Activated T-cell treated with anti-CD3 and anti-CD28 coated beads for 24 hours (primary cell): ENCODE results near the gene LTB4R.

ENCODE experiments used
- DNase-seq: peaks from one replicate; pipeline ENCODE4 v3.0.0-alpha.2; 2020; ENCODE audit warnings: low read depth

LTB4R gene

DNA sequence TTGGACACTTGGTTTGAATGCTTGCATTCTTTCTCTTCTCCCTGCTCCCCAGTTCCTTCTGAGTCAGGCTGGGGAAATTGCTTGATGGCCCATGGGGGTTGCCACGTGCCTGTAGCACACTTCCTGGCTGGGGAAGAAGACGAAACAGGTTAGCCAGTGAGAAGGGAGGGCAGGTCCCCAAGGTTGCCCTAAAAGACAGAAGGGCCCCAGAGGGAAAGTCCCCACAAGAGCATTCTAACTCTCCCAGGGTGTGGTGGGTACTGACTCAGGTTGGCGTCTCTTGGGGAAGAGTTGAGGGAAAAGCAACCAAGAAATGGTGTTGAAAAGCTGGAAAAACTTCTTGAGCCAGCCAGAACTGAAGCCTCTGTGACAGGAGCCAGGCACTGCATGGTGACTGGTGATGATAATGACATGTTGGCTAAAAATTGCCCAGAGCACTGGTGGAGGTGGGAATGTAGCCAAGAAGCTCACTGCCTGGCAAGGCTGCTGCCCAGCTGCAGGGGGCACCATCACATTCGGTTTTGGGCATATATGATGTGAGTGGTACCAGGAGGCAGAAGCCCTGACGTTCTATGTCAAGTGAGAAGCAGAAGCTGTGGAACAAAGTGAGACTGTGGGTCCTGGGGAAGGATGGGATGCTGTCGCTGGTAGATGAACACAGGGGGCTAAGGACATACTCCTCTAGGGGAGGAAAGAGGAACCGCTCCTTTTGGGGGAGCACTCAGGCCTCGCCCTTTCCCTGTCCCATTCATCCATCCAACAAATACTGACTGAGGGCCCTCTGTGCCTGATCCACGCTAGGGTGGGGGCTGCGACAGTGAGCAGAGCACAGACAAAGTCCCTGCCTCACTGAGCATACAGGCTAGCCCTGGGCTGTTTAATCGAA lies 31.8 kb upstream of the LTB4R start:
- peak; percentile 45 for DNase-seq

DNA sequence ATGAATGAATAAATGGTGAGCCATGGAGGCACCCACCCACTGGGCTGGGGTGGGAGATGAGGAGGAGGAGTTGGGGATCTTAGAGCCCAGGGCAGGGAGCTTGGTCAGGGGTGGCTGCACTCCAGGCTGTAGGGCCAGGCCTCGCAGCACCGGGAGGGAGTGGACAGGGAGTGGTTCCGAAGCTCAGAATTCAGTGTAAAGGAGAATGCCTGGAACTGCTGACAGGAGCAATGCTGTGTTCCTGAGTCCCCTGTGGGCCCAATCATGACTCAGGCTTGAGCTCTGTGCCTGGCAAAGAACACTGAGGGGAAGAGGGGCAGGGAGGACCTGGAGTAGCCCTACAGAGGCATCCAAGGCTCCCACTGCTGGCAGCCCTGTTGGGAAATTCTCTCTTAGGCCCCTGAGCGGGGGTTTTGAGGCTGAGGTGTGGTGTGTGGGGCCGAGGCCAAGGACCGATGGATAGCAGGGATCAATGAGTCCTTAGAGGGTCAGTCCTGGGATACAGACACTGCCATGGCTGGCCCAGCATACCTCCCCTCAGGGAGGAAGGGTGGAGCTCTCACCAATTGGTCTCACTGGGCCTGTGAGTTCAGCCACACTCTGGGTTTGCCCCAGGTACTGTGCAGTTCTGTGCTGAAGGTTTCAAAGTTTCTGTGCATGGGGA lies 30.4 kb upstream of the LTB4R start:
- DNase-seq: no peak

DNA sequence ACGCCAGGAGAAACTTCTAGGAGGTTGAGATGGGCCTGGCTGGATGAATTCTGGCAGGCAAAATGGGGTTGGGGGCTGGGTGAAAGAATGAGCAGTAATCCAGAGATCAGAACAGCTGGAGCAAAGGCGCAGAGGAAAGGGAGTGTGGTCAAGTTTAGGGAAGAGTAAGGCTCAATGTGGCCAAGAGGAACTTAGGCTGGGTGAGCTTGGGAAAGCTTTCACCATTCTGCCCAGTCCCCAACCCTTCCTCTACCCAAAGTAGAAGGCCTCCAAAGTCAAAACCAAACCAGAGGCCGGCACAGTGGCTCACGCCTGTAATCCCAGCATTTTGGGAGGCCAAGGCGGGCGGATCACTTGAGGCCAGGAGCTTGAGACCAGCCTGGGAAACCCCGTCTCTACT lies 29.7 kb upstream of the LTB4R start:
- DNase-seq: no peak

DNA sequence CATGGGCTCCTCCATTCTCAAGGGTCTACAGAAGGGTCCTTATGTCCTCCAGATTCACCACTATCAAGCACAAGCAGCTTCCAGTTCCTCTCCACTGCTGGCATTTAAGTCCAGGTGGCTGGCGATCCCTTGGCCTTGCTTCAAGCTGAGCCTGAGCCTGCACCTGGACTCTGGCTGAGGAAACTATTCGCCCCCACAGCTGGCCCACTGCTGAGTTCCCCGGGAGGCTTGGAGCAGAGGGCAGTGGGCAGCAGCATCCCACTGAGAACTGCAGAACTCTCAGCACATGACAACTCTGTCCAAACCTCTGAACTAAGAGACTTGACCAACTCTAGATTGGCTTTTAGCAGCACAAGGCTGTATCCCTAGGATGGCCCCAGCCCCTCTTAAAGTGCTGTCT lies 28.6 kb upstream of the LTB4R start:
- no peak for DNase-seq

DNA sequence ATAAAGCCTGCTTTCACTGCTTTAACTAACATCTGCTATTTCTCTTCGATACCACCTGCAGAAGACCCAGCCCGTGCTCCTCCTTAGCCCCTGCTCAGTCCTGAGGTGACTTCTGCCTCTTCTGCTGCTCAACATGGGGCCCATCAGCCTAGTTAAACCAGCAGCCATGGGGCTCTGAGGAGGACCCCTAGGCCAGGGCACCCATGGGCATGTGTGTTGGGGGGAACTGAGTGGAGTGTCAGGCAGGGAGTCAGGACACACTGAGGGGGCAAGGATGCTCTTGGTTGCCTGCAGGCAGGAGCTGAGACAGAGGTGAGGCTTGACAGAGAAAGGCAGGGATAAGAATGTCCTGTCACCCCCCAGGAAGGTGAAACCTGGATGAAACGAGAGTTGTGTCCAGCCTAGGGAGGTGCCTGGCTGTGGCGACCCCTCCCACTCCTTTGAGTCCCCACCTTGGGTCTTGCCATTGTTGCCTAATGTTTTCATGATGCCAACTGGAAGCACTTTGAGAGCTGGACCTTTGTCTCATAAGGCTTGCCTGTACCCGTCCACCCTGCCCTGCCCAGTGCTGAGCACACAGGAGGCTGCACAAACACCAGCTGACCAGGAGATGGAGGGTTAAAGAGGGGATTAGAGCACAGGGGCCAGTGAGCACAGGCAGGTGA lies 27.4 kb upstream of the LTB4R start:
- no peak for DNase-seq

DNA sequence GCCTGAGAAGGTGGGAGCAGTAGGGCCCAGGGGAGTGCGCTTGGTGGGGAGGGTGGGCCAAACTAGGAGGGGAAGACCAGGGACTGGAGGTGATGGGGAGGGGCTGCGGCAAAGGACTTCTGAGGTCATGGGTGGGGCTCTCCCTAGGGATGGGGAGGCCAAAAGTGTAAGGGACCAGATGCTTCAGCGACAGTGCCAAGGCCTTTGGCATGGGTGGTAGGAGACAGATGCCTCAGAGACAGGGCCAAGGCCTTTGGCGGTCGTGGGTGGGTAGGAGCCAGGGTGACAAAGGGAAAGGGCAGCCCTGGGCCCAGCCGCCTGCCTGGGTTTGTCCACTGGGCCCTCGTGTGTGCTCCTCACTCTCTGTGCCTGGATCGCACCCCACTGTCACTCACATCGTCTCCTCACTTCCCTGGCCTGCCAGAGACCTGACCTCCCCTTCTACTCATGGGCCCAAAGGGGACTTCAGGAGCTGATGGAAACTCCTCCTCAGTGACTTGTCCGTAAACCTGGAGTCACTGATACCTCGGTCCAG lies 26.7 kb upstream of the LTB4R start:
- no peak for DNase-seq

DNA sequence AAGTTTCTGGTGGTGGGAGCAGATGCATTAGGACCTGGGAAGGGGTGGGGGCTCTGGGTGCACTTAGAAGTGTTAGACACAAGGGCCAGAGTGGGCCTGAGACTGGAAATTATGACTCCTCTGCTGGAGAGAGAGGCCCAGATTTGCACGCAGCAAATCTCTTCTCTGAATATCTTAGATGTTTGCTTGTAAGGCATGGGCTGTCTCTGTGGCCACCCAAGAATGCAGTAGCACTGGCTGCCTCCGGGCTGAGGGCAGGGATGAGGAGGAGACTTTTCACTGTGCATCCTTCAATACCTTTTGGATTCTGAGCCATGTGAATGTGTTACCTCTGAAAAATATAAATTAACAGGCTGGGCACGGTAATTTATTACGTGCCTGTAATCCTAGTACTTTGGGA lies 26.0 kb upstream of the LTB4R start:
- DNase-seq: no peak

DNA sequence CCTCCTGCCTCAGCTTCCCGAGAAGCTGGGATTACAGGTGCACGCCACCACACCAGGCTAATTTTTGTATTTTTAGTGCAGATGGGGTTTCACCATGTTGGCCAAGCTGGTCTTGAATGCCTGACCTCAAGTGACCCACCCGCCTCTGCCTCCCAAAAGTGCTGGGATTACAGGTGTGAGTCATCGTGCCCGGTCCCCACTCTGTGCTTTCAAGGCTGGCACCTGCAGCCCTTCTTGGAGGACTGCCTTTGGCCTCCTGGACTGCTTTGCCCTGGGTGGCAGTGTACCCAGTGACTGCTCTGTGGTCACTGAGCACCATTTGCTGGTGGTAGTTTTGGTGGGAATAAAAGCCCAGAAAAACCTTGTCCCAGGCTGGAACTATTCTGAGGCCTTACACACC lies 24.3 kb upstream of the LTB4R start:
- DNase-seq: no peak

DNA sequence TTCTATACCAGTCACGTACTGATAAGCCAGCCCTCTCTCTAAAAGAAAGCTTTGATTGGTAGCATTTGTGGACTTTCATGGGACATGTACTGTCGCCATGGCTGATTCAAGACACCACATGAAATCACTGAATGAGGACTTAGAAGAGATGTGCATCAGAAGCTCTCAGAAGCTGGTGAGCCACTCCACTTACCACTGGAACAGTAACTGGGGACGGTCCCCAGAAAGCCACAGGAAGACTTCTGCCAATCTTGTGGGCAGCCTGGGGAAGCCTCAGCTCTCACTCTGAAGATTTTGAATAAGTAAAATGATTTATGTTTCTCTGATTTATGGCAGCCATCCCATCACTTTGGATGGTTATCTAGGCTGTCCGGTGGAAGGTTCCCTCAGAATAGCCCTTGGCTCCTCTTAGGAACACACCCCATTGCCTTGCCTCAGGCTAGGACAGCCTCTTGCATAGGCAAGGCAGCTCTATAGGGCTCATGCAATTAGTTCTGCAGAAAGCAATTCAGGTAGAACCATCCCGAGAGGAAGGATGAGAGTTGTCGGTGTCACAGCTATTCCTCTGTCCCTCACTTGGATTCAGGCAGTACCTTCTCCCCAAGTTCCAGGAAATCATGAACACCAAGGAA lies 21.5 kb upstream of the LTB4R start:
- peak; percentile 56 for DNase-seq

DNA sequence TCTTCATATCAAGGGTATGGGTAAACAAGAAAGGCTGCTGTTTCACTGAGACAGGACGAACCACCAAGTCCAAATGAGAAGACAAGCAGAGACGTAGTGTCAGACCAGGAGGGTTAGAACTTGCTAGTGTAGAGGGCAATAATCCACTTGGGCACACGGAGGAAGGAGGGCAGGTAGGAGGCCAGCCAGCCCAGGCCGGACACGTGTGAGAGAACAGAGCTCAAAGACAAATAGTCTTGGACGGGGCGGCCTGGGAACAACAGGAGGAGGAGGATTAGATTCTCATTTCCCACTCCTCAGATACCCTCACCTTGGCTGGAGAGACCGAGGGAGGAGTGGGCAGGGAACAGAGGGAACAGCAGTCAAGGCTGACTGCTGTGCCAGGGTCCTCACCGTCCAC lies 20.6 kb upstream of the LTB4R start:
- DNase-seq: no peak

DNA sequence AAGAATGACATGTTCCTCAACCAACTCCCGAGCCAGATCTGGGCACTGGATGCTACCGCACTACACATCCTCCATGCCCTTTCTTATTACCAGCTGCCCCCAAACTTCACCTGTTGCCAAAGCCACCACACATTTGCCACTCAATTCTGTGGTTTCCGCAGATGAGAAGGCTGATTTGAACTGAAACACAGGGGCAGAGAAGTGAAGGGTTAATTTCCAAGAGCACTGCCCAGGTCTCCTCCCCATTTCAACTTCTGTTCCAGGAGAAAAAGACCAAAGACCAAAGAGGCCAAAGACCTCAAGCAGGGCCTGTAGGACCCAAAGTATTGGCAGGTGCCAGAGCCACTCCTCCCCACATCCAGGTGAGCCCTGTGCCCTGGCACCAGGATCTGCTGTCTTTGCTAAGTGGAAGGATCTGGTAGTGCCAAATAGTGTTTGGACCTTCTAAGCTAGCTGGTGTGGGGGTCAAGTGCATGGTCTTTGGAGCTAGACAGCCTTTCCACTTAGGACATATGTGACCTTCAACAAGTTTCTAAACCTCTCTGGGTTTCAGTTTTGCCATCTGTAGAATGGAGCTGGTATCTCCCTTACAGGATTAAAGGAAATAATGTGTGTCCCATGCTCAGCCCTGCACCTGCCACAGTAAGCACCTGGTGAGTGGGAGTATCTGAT lies 19.7 kb upstream of the LTB4R start:
- no peak for DNase-seq

DNA sequence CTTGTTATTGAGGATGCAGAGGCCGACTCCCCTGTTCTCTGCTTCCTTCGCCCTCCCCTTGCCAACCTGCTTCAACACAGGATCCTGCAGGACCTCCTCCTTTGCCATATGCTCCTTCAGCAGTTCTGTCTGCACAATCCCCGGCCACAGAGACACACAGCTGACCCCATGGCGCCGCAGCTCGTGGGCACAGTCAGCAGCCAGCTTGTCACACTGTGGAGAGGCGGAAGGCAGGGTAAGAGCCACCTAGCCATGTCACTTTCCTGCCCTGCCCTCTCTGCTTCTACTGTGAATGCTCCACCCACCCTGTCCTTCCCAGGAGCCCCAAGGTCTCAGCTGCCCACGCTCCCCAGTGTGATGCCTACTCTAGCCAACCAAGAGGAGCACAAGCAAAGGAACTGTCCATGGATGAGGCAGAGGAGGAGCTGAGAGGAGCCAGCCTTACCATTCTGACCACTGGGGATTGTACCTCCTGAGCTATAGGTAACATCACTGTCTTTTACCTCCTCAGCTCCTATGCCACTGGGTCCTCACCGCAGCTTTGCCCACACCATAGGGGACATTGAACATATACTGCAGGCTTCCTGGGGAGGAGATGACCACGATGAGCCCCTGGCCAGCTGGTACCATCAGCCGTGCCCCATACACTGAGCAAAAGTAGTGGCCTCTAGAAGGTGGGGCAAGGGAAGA lies 19.0 kb upstream of the LTB4R start:
- DNase-seq: no peak

DNA sequence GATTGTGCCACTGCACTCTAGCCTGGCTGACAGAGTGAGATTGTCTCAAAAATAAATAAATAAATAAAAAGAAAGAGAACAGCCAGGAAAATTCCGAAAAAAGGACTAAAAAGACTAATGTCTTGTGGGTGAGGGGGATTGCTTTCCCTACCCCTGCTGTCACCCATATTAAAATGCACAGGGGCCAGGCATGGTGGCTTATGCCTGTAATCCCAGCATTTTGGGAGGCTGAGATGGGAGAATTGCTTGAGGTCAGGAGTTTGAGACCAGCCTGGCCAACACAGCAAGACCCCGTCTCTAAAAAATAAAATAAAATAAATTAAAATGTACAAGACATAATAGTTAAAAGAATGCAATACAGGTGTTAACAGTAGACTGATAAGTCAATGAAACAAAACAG lies 17.8 kb upstream of the LTB4R start:
- no peak for DNase-seq

DNA sequence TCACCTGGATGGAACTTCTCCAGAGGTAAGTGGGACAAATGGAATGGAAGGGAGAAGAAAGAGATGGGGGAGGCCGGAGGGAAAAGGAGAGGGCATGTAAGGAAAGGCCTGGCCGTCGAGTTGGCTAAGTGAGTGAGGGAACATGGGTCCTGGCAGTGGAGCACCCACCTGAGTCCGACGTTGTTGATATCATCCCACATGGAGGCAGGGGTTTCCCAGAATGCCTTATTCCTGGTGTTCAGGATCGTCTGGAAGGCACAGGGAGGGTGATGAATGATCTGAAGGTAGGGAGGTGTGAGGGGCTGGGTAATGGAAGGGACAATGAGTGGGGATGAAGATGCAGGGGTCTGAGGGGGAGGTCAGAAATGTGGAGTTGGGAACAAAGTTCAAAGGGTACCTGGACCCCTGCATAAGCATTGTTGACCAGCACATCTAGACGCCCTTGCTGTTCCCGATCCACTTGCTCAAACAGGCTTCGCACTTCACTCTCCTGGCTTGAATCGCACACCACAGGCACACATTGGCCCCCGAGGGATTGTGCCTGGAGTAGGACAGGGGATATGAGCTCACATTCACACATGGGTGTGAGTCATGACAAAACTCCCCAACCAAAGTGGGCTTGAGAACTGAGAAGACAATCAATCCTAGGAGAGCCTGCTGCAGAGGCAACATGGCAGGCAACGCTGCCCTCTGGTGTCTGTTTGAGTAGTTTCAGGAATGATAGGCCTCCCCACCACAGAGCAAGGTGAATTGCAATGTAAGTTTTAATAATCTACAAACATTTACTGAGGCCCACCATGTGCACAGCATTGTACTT lies 14.8 kb upstream of the LTB4R start:
- DNase-seq: peak; percentile 75

DNA sequence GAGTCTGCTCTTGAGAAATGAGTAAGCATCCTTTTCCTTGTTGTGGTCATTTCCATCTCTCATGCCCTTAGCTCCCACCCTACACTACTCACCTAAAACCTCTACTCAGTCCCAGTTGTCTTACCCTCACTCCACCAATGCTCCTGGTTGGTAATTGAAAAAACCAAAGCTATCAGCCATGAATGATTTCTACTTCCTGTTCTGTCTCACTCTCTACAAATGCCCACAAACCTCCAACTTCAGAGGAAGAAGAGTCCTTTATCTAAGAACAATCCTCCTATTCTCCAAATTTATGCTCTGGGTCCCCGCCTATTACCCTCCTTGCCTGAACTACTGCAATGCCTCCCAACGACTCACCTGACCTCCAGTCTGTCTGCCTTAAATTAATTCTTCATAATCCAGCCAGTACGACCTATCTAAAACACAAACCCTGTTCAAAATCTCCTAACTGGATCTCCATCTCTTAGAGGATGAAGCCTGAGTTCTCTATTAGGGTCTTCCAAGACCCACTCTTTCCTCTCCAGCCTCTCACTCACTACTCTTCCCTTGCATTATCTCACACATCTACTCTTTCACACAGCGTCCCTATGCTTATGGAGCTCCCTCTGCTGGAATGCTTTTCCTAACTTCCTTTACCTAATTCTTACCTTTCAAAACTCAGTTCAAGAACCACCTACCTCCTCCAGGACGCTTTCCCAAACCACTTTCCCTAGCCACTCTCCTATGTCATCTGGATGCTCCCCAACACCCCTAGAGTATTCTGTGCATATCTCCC lies 13.9 kb upstream of the LTB4R start:
- no peak for DNase-seq

DNA sequence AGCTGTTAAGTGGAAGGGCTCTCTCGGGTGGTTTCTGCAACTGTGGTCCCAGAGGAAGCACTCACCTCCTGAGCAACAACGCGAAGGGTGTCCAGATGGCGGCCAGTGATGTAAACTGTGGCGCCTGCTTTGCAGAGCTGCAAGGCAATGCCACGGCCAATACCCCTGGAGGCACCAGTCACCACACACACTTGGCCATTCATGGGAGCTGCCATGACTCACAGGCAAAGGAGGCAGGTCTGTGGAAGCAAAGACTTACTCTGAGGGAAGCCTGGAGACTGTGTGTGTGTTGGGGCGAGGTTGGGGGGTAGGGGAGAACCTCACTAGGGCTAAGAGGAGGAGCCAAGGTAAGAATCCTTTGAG lies 12.4 kb upstream of the LTB4R start:
- no peak for DNase-seq

DNA sequence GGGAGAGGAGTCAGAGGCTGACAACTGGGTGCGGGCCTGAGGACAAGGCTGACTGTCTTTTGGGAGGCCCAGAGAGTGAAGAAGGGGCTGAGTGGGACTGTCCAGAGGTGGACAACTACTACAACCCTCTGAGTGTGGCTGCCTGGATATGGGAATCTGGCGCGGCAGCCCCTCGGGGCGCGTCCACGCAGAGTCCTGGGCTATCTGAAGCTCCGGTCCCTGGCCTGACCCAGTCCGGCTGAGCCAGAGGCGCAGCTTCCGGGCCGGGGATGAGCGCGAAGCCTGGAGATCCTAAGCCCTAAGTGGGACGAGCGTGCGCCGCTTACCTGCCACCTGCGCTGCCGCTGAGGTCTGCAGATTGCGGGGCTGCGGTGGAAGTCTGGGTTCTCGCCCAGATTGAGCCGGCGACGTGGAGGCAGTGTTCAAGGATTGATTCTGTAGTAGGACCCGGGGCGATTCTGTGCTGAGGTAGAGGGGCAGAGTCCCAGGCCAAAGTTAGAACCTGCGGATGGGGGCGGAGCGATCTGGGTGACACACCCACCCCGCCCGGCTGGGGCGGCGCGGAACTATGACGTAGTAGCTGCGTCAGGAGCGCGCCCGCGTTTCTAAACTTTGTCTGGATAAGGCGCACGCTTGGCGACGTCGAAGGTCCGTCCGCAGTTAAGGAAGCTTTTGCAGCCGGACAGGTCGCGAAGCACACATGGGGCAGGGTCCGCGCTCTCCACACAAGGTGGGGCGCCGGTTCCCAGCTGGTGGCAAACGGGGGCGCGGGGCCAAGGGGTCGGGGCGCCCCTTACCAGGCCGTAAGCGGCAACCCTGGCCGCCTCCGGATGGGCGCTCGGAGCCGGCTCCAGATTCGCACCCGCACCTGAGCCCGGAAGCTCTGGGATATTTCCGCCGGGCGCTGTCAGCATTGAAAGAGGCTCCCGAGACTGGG lies 11.8 kb upstream of the LTB4R start, which contains the start of the genes DHRS1 and NOP9:
Gene DHRS1 (minus strand): TSS at position 526 of the 937 bp plus-strand sequence. CDS start 674 bp downstream, outside the sequence.
Gene NOP9 (plus strand): TSS at position 596 of the 937 bp plus-strand sequence. CDS start 105 bp downstream, at position 701.
- peak; percentile 91 for DNase-seq

DNA sequence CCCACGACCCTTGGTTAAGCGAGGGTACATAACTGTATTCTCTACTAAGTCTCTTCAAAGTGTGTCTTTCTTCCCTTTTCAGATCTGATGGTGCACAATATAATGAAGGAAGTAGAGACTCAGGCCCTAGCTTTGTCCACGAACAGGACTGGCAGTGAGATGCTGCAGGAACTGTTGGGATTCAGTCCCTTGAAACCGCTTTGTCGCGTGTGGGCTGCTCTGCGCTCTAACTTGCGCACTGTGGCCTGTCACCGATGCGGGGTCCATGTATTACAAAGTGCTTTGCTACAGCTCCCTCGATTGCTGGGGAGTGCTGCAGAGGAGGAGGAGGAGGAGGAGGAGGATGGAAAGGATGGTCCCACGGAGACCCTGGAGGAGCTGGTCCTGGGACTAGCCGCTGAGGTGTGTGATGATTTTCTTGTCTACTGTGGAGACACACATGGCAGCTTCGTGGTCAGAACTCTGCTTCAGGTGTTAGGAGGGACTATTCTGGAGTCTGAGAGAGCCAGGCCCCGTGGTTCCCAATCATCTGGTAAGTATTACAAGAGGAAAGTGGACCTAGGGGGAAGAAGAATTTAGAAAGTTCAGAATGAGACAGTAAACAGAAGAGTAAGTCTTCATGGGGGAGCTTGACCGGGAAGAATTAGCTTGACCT lies 10.8 kb upstream of the LTB4R start:
- DNase-seq: no peak
